Measurements from ENCODE around the gene LZTFL1. TPM values are rescaled to one million over a fixed set of nuclear protein-coding genes. Genes with fewer than 3 reads are reported as not detected.

Gene LZTFL1
- total and polyA plus RNA-seq, 2 donors (not counting 3 experiments of a cell fraction or from before 2014, with no cell fraction given): 18.2 to 26.1 TPM

DNA sequence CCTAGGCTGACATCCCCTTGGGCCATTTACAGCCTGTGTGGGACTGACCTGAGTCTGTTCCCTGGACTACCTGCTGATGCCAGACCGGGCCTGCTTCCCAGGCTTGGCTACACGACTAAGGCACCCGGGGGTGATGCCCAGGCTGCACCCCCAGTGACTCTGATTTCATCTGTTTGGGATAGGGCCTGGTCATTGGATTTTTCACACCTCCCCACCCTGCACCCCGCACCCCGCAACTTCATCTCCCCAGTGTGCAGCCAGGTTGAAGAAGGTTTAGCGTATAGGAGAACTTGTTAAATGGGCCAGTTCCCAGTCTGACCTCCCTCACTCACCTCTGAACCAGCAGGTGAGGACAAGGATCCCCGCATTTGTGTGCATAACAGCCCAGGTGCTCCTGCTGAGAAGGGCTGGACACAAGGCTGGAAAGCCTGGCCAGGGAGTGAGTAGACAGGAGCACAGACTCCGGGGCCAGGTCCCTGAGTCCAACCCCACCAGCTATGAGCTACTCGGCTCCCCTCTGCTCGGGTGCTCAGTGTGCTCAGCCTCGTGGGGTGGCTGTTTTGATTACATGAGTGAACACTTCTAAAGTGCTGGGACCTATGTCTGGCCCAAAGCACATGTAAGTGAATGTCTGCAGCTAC, 64.1 kb downstream of the LZTFL1 start:
- DNase-seq (ENCODE audit: low read depth, low spot score) (no peak), FAIRE-seq (no peak)
- Histone ChIP-seq H3K4me3 (replicated peaks in 1 of 3; ENCODE audit: insufficient read depth in 1 of 3, low read depth in 1 of 3, low read length in 3 of 3) (no peak overlapping the region), H2AFZ (ENCODE audit: low read depth, low read length) (no peak overlapping the region), H3K4me1 (ENCODE audit: control insufficient read depth, extremely low read depth, insufficient read depth, low read length) (no peaks in the 10 kb centered on the region), H3K9me3 (replicated peaks; ENCODE audit: control insufficient read depth, insufficient read depth, low read length) (no peaks in the 10 kb centered on the region), H3K9ac (replicated peaks; ENCODE audit: extremely low read depth, insufficient read depth, low read length) (no peak overlapping the region), H3K27me3 (ENCODE audit: control insufficient read depth in 2 of 2, insufficient read depth in 2 of 2, low read length in 2 of 2) (no peaks in the 10 kb centered on the region), H3K27ac (ENCODE audit: insufficient read depth, low read depth, low read length) (no peak overlapping the region), H4K20me1 (replicated peaks; ENCODE audit: control insufficient read depth, extremely low read depth, insufficient read depth, low read length) (no peaks in the 10 kb centered on the region), H3K4me2 (ENCODE audit: insufficient read depth, low read length) (no peak overlapping the region), H3K9me1 (replicated peaks; ENCODE audit: control insufficient read depth, extremely low read depth, insufficient read depth, low read length) (no peaks in the 10 kb centered on the region), H3K36me3 (ENCODE audit: control insufficient read depth in 2 of 2, extremely low read depth in 1 of 2, insufficient read depth in 2 of 2, low read length in 2 of 2) (no peaks in the 10 kb centered on the region), H3K79me2 (ENCODE audit: control insufficient read depth, insufficient read depth, low read length) (no peaks in the 10 kb centered on the region)
- ChIA-PET POLR2A (no interaction called here), CTCF (interaction anchor here (1.4 kb wide), 1 partner anchor 12 kb away, joined by 3 read pairs; no protein-coding TSS in a partner anchor)
- intact Hi-C loops (cut with micrococcal nuclease): no loop called here
- no TSS peak for BruUV-seq (replicated peaks)
- dilution Hi-C loops (cut with MboI; ENCODE audit: extremely low pct_ligation_motif_present, low sequenced_read_pairs): no loop called here
- no peak for TF ChIP-seq FOS (IDR thresholded peaks at IDR 0.05; ENCODE audit: borderline replicate concordance, insufficient read depth, low read length)
- TF ChIP-seq EZH2 (IDR thresholded peaks at IDR 0.05; ENCODE audit: borderline replicate concordance, low read depth, low read length, severe bottlenecking): no peak
- no peak for TF ChIP-seq JUN (IDR thresholded peaks at IDR 0.05; ENCODE audit: borderline replicate concordance, insufficient read depth, insufficient read length, low read depth)
- TF ChIP-seq, protein P1, sequence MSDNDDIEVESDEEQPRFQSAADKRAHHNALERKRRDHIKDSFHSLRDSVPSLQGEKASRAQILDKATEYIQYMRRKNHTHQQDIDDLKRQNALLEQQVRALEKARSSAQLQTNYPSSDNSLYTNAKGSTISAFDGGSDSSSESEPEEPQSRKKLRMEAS (IDR thresholded peaks at IDR 0.05; ENCODE audit: insufficient read depth, insufficient read length): no peak
- TF ChIP-seq POLR2A (IDR thresholded peaks at IDR 0.05; ENCODE audit: low read depth, low read length): no peak
- no peak for TF ChIP-seq POLR2AphosphoS5 (IDR thresholded peaks at IDR 0.05; ENCODE audit: insufficient read depth, low read depth, low read length)
- TF ChIP-seq, protein P2, sequence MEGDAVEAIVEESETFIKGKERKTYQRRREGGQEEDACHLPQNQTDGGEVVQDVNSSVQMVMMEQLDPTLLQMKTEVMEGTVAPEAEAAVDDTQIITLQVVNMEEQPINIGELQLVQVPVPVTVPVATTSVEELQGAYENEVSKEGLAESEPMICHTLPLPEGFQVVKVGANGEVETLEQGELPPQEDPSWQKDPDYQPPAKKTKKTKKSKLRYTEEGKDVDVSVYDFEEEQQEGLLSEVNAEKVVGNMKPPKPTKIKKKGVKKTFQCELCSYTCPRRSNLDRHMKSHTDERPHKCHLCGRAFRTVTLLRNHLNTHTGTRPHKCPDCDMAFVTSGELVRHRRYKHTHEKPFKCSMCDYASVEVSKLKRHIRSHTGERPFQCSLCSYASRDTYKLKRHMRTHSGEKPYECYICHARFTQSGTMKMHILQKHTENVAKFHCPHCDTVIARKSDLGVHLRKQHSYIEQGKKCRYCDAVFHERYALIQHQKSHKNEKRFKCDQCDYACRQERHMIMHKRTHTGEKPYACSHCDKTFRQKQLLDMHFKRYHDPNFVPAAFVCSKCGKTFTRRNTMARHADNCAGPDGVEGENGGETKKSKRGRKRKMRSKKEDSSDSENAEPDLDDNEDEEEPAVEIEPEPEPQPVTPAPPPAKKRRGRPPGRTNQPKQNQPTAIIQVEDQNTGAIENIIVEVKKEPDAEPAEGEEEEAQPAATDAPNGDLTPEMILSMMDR (IDR thresholded peaks at IDR 0.05; ENCODE audit: extremely low read depth in 1 of 2, insufficient read depth in 1 of 2, low read depth in 1 of 2, low read length in 2 of 2): no peak
- no peak for TF ChIP-seq MYC (IDR thresholded peaks at IDR 0.05; ENCODE audit: low read depth, low read length)
- TF ChIP-seq GATA2 (IDR thresholded peaks at IDR 0.05; ENCODE audit: insufficient read depth, insufficient read length, low read depth, low read length): no peak
